HepG2 (cell line): ENCODE data around the gene ARHGAP45. TPM values are rescaled to one million over a fixed set of nuclear protein-coding genes. Genes with fewer than 3 reads are reported as not detected.
A peak's percentile ranks its signal among the peaks of the same experiment; 100 is the strongest.

Experiments
- CC2D1A ChIP-seq: sonication (generic); formaldehyde crosslinking; IDR thresholded peaks from 2 replicates; pipeline ENCODE4 v1.8.1; 2023; ENCODE audit warnings: mild to moderate bottlenecking, missing genetic modification reagents
- ETV5 ChIP-seq: IDR thresholded peaks from 2 replicates; pipeline ENCODE4 v1.6.1; 2018; ENCODE audit warnings: missing biosample characterization, missing genetic modification reagents, inconsistent platforms, borderline replicate concordance
- MIER2 ChIP-seq: IDR thresholded peaks from 2 replicates; pipeline ENCODE4 v1.6.1; 2016; ENCODE audit warnings: missing biosample characterization, missing genetic modification reagents
- ONECUT2 ChIP-seq: sonication (generic); formaldehyde crosslinking; IDR thresholded peaks from 2 replicates; pipeline ENCODE4 v1.4.0; 2020; ENCODE audit warnings: missing genetic modification reagents
- PRMT3 ChIP-seq: sonication (generic); formaldehyde crosslinking; IDR thresholded peaks from 2 replicates; pipeline ENCODE4 v1.8.1; 2022; ENCODE audit warnings: low read depth, mild to moderate bottlenecking, moderate library complexity, missing genetic modification reagents, borderline replicate concordance
- RBFOX2 ChIP-seq: fragments of 200-400 bp; formaldehyde crosslinking; IDR thresholded peaks from 2 replicates; pipeline ENCODE4 v1.6.1; 2017; ENCODE audit warnings: low read depth, mild to moderate bottlenecking, low read length
- RFX1 ChIP-seq: fragments of 450-650 bp; IDR thresholded peaks from 2 replicates; pipeline ENCODE4 v1.6.1; 2017
- SNAPC2 ChIP-seq: sonication (generic); formaldehyde crosslinking; IDR thresholded peaks from 2 replicates; pipeline ENCODE4 v1.8.1; 2022; ENCODE audit warnings: mild to moderate bottlenecking, missing genetic modification reagents
- TFDP2 ChIP-seq: sonication (generic); formaldehyde crosslinking; IDR thresholded peaks from 2 replicates; pipeline ENCODE4 v1.4.0; 2020; ENCODE audit warnings: missing genetic modification reagents
- ZBED4 ChIP-seq: sonication (generic); formaldehyde crosslinking; IDR thresholded peaks from 2 replicates; pipeline ENCODE4 v1.4.0; 2020; ENCODE audit warnings: missing genetic modification reagents, borderline replicate concordance
- ZBTB14 ChIP-seq: sonication (generic); formaldehyde crosslinking; IDR thresholded peaks from 2 replicates; pipeline ENCODE4 v1.4.0; 2020; ENCODE audit warnings: missing genetic modification reagents
- ZBTB46 ChIP-seq: sonication (generic); formaldehyde crosslinking; IDR thresholded peaks from 2 replicates; pipeline ENCODE4 v1.4.0; 2020; ENCODE audit warnings: mild to moderate bottlenecking, missing genetic modification reagents, borderline replicate concordance
- ZNF18 ChIP-seq: sonication (generic); formaldehyde crosslinking; IDR thresholded peaks from 2 replicates; pipeline ENCODE4 v1.8.0; 2022; ENCODE audit warnings: mild to moderate bottlenecking, missing genetic modification reagents; ENCODE audit not compliant: insufficient replicate concordance
- ZNF335 ChIP-seq: sonication (generic); formaldehyde crosslinking; IDR thresholded peaks from 2 replicates; pipeline ENCODE4 v1.4.0; 2020; ENCODE audit warnings: missing genetic modification reagents
- ZNF446 ChIP-seq: sonication (generic); formaldehyde crosslinking; IDR thresholded peaks from 2 replicates; pipeline ENCODE4 v1.5.0; 2020; ENCODE audit warnings: mild to moderate bottlenecking, missing genetic modification reagents
- ZNF547 ChIP-seq: sonication (generic); formaldehyde crosslinking; IDR thresholded peaks from 2 replicates; pipeline ENCODE4 v1.5.1; 2020; ENCODE audit warnings: mild to moderate bottlenecking, missing genetic modification reagents
- ZNF777 ChIP-seq: sonication (generic); formaldehyde crosslinking; IDR thresholded peaks from 2 replicates; pipeline ENCODE4 v1.4.0; 2020; ENCODE audit warnings: missing genetic modification reagents
- ZNF83 ChIP-seq: sonication (generic); formaldehyde crosslinking; IDR thresholded peaks from 2 replicates; pipeline ENCODE4 v1.4.0; 2020; ENCODE audit warnings: missing genetic modification reagents, mild to moderate bottlenecking, borderline replicate concordance
- polyA plus RNA-seq, 8 experiments: library from polyadenylated mRNA; depleted of rRNA in 3 of 8; stranded (reverse) in 7 of 8; unstranded in 1 of 8; fragments of >200 nt; fragmentation: Illumina TruSeq in 4 of 8; extraction: Trizol in 4 of 8; gene quantifications; 2 replicates each; pipeline versions ENCODE4 v1.2.1 to v1.2.3, GENCODE V29; 2011 to 2016; ENCODE audit warnings: low read depth in 4 of 8, missing spikeins in 1 of 8, mixed read lengths in 1 of 8; ENCODE audit not compliant: insufficient read depth in 1 of 8
- total RNA-seq, 5 experiments: library from RNA; depleted of rRNA; stranded (reverse); fragments of >200 nt; fragmentation: Illumina TruSeq; extraction: Trizol; gene quantifications; 2 replicates each; pipeline ENCODE4 v1.2.3, GENCODE V29; 2016; ENCODE audit warnings: low read depth in 1 of 5

Gene ARHGAP45
- total and polyA plus RNA-seq, 2 of the 13 experiments (the other 11 are each of a cell fraction or from before 2014, with no cell fraction given) = 0.84 to 32.0 TPM

- TF ChIP-seq CC2D1A (CRISPR knock-in tag) (0 out of 2 replicates have a peak, but pooled peaks have one; percentile 21), RBFOX2 (peak; percentile 77), ZNF547 (CRISPR knock-in tag) (peak; percentile 88; the same call in 1 of the 2 replicates), RFX1 (no peak), ZNF777 (CRISPR knock-in tag) (peak; percentile 88), ZNF446 (CRISPR knock-in tag) (peak; percentile 86), ETV5 (peak; percentile 58), ZNF18 (CRISPR knock-in tag) (peak; percentile 93), ONECUT2 (CRISPR knock-in tag) (no peak), MIER2 (CRISPR knock-in tag) (no peak), ZBED4 (CRISPR knock-in tag) (0 out of 2 replicates have a peak, but pooled peaks have one; percentile 35), ZBTB14 (CRISPR knock-in tag) (no peak), ZBTB46 (CRISPR knock-in tag) (0 out of 2 replicates have a peak, but pooled peaks have one; percentile 28), PRMT3 (CRISPR knock-in tag) (no peak), ZNF83 (CRISPR knock-in tag) (peak; percentile 97), TFDP2 (peak; percentile 70), SNAPC2 (0 out of 2 replicates have a peak, but pooled peaks have one; percentile 28), ZNF335 (CRISPR knock-in tag) (0 out of 2 replicates have a peak, but pooled peaks have one; percentile 69)
Observed at GRCh38 chr19:1050989-1051788, 15.8 kb upstream of the ARHGAP45 start (continued).
